GM13977 (cell line): ENCODE data around the gene CNNM4.

Source experiments
- DNase-seq: peaks from one replicate; pipeline ENCODE4 v3.0.0; 2012; ENCODE audit warnings: low spot score
- in situ Hi-C: fragments of 300-500 bp; cut with MboI; formaldehyde crosslinking; loops from one replicate; pipeline ENCODE4 v1.12.0; 2022; ENCODE audit warnings: low sequenced_read_pairs, low pct_unique_long_range_greater_than_20kb, mixed read lengths, inconsistent platforms; ENCODE audit not compliant: unreplicated experiment
- TF ChIP-seq, protein P1 (sequence below): IDR thresholded peaks from 2 replicates; pipeline ENCODE4 v1.5.1; 2012; ENCODE audit warnings: mild to moderate bottlenecking, control low read depth; ENCODE audit not compliant: insufficient read depth; ENCODE audit errors: extremely low read depth, missing control alignments

CNNM4 gene

DNA sequence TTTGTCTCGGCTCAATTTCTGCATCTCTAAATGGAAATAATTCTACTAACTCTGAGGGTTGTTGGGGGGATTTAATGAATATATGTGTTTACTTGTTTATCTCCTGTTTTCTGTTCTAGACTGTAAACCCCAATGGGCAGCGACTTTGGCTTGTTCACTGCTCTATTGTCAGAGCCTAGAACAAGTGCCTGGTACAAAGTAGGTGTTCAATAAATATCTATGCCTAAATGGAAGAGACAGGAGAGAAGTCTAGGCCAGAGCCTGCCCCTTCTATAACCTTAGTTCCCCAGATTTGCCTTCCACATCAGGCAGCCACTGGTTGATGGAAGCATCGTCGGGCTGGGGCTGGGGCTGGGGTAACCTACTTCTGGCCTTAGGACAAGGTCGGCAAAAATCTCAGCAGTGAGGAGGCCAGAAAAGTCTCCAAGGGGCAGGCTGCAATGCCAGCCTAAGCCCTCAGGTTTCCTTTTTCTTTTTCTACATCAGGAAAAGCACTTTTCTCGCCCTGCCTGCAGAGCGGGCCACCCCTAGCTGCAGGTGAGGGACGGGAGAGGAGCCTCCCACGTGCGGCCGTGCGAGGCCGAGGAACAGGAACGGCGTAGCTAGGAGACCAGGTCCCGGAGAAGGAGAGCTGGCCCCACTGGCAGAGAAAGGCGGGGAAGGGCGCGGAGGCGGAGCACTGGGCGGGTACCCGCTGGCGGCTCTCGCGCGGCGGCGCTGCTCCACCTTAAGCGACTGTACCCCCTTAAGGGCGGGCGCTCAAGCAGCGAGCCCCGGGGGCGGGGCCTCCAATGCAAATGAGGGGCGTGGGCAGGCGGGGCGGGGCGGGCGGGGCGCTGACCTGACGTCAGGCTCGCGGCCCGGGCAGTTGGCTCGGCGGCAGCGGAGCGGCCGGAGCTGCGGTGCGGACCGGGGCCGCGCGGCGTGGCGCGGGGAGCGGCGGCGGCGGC lies at the start of gene CNNM4:
CNNM4 (plus strand) TSS at position 867 of the 950 bp plus-strand sequence. CDS start 98 bp downstream, outside the sequence.
- TF ChIP-seq, protein P1, sequence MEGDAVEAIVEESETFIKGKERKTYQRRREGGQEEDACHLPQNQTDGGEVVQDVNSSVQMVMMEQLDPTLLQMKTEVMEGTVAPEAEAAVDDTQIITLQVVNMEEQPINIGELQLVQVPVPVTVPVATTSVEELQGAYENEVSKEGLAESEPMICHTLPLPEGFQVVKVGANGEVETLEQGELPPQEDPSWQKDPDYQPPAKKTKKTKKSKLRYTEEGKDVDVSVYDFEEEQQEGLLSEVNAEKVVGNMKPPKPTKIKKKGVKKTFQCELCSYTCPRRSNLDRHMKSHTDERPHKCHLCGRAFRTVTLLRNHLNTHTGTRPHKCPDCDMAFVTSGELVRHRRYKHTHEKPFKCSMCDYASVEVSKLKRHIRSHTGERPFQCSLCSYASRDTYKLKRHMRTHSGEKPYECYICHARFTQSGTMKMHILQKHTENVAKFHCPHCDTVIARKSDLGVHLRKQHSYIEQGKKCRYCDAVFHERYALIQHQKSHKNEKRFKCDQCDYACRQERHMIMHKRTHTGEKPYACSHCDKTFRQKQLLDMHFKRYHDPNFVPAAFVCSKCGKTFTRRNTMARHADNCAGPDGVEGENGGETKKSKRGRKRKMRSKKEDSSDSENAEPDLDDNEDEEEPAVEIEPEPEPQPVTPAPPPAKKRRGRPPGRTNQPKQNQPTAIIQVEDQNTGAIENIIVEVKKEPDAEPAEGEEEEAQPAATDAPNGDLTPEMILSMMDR: peak; percentile 29
- in situ Hi-C loops: no loop called here
- peak; percentile 96 for DNase-seq

DNA sequence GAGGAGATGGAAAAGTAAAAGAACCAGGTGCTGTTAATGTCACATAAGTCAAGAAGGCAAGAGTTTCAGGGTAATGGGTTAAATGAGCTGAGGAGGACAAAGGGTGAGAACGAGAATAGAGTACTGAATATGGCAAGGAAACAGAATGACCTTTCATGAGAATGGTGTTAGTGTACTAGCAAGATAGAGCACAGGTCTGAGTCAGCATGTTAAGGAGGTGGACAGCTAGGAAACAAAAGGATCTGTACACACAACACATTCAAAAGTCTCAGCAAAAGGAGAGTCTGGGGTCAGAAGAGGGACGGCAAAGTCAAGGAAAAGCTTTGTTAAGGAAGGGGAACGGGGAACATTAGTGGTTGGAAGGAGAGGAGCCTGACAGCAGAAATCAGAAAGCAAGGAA lies 49.7 kb upstream of the CNNM4 start:
- in situ Hi-C loops: no loop called here
- TF ChIP-seq, protein P1: no peak
- DNase-seq: no peak

DNA sequence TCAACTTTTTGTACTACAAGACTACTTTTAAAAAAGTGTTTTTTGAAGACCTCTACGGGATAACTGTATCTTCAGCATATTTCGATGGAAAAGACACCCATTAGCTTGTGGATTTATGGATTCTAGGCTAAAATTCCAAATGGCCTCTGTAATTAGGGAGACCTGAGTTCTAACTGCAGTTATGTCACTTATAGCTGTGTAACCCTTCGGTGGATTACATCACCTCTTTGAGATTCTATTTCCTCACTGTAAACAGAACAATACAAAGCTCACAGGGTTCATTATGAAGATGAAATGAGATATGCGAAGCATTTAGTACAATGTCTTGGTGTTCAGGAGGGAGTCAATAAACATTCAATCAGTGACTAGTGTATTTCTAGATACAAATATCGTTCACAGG lies 45.0 kb upstream of the CNNM4 start:
- TF ChIP-seq, protein P1: no peak
- no peak for DNase-seq
- in situ Hi-C loops: no loop called here

DNA sequence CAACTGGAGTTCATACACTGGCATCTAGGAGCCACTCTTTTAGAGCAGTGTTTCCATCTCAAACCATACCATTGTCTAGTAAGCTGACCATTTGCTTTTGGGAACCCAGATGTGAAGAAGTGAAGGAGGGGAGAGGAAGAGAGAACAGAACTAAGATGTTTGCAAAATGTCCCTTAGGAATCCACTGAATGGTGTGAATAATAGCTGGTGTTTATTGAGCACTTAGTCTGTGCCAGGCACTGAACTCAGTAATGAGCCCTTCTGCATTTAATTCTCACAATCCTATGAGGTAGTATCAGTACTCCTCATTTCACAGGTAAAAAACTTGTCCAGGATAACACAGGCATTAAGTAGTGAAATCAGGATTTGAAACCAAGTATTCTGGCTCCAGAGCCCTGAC lies 44.3 kb upstream of the CNNM4 start:
- in situ Hi-C loops: no loop called here
- TF ChIP-seq, protein P1: no peak
- no peak for DNase-seq

DNA sequence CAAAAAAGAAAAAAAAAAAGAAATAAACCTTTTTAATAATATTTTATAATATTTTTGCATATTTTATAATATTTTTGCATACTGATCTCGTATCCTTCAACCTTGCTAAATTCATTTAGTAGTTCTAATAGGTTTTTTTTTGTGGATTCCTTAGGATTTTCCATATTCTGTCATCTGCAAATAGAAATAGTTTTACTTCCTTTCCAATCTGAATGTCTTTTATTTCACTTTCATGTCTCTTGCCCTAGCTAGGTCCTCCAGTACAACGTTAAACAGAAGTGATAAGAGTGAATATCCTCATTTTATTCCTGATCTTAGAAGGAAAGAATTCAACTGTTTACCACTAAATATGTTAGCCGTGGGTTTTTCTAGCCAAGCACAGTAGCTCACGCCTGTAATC lies 34.6 kb upstream of the CNNM4 start:
- in situ Hi-C loops: no loop called here
- DNase-seq: no peak
- TF ChIP-seq, protein P1: no peak

DNA sequence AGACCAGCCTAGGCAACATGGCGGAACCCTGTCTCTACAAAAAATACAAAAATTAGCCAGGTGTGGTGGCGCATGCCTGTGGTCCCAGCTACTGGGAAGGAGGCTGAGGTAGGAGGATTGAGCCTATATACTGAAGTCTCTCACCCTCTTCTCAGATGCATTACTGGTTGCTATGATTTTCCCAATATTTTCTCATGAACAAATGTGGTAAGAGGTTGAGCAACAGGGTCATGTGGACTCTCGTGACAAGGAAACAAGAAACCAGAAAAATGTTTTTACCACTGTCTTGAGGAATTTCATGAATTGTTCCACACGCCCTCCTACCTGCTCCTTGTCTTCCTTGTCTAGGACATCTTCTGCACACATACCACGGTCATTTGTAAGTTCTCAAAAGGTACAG lies 33.3 kb upstream of the CNNM4 start:
- TF ChIP-seq, protein P1: no peak
- in situ Hi-C loops: no loop called here
- DNase-seq: no peak
